Adrenal gland (tissue), 5 donors: ENCODE results near the gene MAU2.

Source experiments
- POLR2A ChIP-seq, 2 donors: fragments of 450-650 bp; IDR thresholded peaks; one replicate each; pipeline ENCODE4 v1.6.1; 2017; ENCODE audit warnings: antibody characterized with exemption in 2 of 2, mild to moderate bottlenecking in 2 of 2, moderate library complexity in 1 of 2
- TF ChIP-seq, protein P1 (sequence below), 6 experiments: fragments of 450-650 bp in 4 of 6; fragments of 200-600 bp in 2 of 6; sonication (generic) in 1 of 6; IDR thresholded peaks; 1 replicate in 5 of 6; 2 replicates in 1 of 6; pipeline versions ENCODE4 v1.5.1 to v1.8.0; 2016 to 2021; ENCODE audit warnings: antibody characterized with exemption in 6 of 6, mild to moderate bottlenecking in 2 of 6, moderate library complexity in 1 of 6
- donor health status: DM: no; HTN: no; CAD: no.

- TF ChIP-seq, protein P1, sequence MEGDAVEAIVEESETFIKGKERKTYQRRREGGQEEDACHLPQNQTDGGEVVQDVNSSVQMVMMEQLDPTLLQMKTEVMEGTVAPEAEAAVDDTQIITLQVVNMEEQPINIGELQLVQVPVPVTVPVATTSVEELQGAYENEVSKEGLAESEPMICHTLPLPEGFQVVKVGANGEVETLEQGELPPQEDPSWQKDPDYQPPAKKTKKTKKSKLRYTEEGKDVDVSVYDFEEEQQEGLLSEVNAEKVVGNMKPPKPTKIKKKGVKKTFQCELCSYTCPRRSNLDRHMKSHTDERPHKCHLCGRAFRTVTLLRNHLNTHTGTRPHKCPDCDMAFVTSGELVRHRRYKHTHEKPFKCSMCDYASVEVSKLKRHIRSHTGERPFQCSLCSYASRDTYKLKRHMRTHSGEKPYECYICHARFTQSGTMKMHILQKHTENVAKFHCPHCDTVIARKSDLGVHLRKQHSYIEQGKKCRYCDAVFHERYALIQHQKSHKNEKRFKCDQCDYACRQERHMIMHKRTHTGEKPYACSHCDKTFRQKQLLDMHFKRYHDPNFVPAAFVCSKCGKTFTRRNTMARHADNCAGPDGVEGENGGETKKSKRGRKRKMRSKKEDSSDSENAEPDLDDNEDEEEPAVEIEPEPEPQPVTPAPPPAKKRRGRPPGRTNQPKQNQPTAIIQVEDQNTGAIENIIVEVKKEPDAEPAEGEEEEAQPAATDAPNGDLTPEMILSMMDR (IDR thresholded peaks at IDR 0.05) = peak in 3 of 6 experiments; percentile 13 to 46 (median 20)
- TF ChIP-seq POLR2A (IDR thresholded peaks at IDR 0.05) = peak; percentile 47 to 54
Measured at GRCh38 chr19:19385131-19385895, 64.7 kb downstream of the MAU2 start.
